ENCODE data around the gene AHI1.
A peak's percentile ranks its signal among the peaks of the same experiment; 100 is the strongest.

Gene AHI1

DNA sequence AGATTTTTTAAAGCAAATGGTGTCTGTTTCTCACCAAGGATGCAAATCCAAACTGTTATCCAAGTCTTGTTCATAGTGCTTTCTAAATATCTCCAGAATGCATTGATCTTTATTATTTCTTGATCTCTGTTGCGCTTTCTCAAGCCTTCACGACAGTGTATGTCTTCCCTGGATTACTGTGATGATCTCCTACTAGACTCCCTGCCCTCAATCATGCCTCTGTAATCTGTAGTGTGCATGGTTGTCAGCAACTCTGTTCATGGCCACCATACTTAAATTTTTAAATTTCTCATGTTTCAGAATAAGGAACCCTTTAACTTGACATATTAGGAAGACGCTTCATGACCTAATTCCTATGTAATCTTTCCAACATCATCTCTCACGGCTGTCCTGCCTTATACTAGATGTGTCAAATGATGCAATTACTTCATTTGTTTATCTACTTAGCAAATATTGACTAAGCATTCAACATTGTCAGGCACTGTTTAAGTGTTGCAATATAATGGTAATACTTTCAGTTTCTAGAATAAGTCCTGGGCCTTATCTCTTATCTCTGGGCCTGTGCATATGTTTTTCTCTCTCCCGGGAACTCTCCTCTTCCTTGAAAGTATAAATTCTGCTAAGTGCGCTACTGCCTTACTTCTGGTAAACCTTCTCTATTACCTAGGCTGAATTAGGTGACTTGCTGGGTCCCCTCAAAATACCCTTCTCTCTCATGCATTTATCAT is 25.6 kb upstream of the AHI1 start:
- TF ChIP-seq, protein P1, sequence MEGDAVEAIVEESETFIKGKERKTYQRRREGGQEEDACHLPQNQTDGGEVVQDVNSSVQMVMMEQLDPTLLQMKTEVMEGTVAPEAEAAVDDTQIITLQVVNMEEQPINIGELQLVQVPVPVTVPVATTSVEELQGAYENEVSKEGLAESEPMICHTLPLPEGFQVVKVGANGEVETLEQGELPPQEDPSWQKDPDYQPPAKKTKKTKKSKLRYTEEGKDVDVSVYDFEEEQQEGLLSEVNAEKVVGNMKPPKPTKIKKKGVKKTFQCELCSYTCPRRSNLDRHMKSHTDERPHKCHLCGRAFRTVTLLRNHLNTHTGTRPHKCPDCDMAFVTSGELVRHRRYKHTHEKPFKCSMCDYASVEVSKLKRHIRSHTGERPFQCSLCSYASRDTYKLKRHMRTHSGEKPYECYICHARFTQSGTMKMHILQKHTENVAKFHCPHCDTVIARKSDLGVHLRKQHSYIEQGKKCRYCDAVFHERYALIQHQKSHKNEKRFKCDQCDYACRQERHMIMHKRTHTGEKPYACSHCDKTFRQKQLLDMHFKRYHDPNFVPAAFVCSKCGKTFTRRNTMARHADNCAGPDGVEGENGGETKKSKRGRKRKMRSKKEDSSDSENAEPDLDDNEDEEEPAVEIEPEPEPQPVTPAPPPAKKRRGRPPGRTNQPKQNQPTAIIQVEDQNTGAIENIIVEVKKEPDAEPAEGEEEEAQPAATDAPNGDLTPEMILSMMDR (IDR thresholded peaks at IDR 0.05; ENCODE audit: low read depth, low read length): no peak
- no peak for DNase-seq (ENCODE audit: extremely low read depth, low read depth)

DNA sequence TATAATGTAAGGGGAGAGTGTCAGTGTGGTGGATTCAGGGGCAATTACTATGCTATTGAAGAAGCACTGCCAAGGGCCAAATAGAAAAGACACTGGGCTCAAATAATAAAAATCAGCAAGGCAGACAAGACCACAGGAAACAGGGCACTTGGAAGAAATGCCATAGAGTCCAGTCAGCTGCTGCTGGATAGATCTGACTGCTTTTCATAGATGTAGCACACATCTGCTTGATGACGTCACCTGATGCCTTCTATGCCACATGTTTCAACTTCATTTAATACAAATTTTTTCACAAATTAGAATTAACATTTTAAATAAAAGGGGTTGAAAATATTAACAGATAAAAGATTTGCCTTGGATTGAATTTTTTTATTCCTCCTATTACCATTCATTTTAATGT is 23.9 kb upstream of the AHI1 start:
- TF ChIP-seq, protein P1 (IDR thresholded peaks at IDR 0.05; ENCODE audit: low read depth, low read length): no peak
- no peak for DNase-seq (ENCODE audit: extremely low read depth, low read depth)

- TF ChIP-seq, protein P1 (IDR thresholded peaks at IDR 0.05; ENCODE audit: low read depth, low read length): no peak
- DNase-seq (ENCODE audit: extremely low read depth, low read depth): no peak
These were observed 23.2 kb upstream of the AHI1 start for GRCh38 chr6:135520781-135521180.

DNA sequence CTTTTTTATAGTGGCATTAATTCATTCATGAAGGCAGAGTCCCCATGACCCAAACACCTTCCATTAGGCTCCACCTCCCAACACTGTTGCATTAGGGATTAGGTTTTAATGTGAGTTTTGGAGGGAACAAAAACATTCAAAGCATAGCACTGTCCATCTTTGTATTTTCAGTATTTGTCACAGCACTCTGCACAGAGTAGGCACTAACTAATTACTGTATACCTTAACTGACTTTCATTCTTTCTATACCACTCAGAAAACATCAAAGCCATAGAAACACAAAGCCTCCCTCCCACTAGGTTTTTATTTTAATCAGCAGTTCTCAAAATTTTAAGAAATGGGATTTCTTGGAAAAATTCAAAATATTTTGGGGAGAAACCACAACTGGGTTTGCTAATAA is 21.8 kb upstream of the AHI1 start:
- TF ChIP-seq, protein P1 (IDR thresholded peaks at IDR 0.05; ENCODE audit: low read depth, low read length): no peak
- DNase-seq (ENCODE audit: extremely low read depth, low read depth): no peak

- TF ChIP-seq, protein P1 (IDR thresholded peaks at IDR 0.05; ENCODE audit: low read depth, low read length): no peak
- no peak for DNase-seq (ENCODE audit: extremely low read depth, low read depth)
These were observed 20.0 kb upstream of the AHI1 start for GRCh38 chr6:135517527-135517926.

DNA sequence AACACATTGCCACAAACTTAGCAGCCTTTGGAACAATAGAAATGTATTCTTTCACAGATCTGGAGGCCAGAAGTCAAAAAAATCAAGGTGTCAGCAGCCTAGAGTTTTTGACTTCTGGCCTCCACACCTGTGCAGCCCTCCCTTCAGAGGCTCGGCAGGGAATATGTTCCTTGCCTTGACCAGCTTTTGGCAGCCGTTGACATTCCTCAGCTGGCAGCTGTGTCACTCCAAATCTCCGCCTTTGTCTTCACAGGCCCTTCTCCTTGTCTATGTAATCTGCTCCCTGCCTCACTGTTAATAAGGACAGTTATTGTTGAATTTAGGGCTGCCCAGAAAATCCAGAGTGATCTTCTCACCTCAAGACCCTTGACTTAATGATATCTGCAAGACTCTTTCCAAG is 17.2 kb upstream of the AHI1 start:
- TF ChIP-seq, protein P1 (IDR thresholded peaks at IDR 0.05; ENCODE audit: low read depth, low read length): no peak
- DNase-seq (ENCODE audit: extremely low read depth, low read depth): no peak

DNA sequence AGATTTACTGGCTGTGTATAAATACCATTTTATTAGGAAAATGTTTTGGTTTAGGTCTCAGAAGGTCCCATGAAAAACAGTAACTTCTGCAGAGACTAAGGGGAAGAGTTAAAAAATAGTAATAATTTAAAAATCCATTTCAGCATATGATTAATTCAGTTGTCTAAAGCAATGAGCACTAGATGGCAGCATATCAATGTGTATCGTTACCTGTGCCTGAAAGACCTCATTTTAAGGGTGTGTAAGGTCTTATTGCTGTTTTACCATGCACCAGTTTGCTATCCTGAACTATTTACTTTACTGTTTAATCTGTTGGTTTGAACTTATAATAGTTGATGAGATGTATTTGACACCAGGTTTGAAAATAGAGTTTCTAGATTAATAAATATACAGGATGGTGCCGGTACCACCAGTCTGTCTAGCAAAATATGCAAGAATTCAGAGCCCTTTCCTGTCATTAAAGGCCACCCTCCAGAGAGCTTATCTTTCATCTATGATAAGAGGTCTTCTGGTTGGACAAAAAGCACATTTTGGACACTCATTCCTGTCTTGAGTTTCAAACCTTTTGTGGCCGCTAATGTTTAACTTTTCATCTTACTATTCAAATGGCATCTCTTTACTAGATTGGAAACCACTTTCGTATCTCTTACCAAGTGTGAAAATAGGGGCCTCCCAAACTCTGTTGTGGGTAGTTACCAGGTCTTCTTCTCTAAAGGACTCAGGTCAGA is 8.9 kb upstream of the AHI1 start:
- TF ChIP-seq, protein P1 (IDR thresholded peaks at IDR 0.05; ENCODE audit: low read depth, low read length): peak; percentile 53
- no peak for DNase-seq (ENCODE audit: extremely low read depth, low read depth)
